Panc1 (cell line): ENCODE data around the gene FAM107A.
A peak's percentile ranks its signal among the peaks of the same experiment; 100 is the strongest.

Experiments used
- CTCF ChIP-seq: fragments of 450-650 bp; IDR thresholded peaks from 2 replicates; pipeline ENCODE4 v1.5.1; 2017; ENCODE audit warnings: mild to moderate bottlenecking
- POLR2AphosphoS5 ChIP-seq: IDR thresholded peaks from 2 replicates; pipeline ENCODE4 v1.6.1; 2012; ENCODE audit warnings: mild to moderate bottlenecking, low read depth, low read length, moderate library complexity
- TF ChIP-seq, protein P1 (sequence below), 2 experiments: IDR thresholded peaks; 2 replicates each; pipeline ENCODE4 v1.6.1; 2011 to 2012; ENCODE audit warnings: low read depth in 2 of 2, control low read depth in 1 of 2, low read length in 1 of 2, mild to moderate bottlenecking in 1 of 2, moderate library complexity in 1 of 2; ENCODE audit not compliant: insufficient read depth in 1 of 2

- TF ChIP-seq CTCF: 0 out of 2 replicates have a peak, but pooled peaks have one; percentile 4
- no peak for TF ChIP-seq POLR2AphosphoS5
- TF ChIP-seq, protein P1, sequence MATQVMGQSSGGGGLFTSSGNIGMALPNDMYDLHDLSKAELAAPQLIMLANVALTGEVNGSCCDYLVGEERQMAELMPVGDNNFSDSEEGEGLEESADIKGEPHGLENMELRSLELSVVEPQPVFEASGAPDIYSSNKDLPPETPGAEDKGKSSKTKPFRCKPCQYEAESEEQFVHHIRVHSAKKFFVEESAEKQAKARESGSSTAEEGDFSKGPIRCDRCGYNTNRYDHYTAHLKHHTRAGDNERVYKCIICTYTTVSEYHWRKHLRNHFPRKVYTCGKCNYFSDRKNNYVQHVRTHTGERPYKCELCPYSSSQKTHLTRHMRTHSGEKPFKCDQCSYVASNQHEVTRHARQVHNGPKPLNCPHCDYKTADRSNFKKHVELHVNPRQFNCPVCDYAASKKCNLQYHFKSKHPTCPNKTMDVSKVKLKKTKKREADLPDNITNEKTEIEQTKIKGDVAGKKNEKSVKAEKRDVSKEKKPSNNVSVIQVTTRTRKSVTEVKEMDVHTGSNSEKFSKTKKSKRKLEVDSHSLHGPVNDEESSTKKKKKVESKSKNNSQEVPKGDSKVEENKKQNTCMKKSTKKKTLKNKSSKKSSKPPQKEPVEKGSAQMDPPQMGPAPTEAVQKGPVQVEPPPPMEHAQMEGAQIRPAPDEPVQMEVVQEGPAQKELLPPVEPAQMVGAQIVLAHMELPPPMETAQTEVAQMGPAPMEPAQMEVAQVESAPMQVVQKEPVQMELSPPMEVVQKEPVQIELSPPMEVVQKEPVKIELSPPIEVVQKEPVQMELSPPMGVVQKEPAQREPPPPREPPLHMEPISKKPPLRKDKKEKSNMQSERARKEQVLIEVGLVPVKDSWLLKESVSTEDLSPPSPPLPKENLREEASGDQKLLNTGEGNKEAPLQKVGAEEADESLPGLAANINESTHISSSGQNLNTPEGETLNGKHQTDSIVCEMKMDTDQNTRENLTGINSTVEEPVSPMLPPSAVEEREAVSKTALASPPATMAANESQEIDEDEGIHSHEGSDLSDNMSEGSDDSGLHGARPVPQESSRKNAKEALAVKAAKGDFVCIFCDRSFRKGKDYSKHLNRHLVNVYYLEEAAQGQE (IDR thresholded peaks at IDR 0.05; ENCODE audit: insufficient read depth in 1 of 2, low read depth in 2 of 2, low read length in 1 of 2): no peak
These were observed 45.6 kb downstream of the FAM107A start for GRCh38 chr3:58531555-58531954.
